Neural cell (in vitro differentiated cells): ENCODE results near the gene SEMA6A.

Source experiments
- EP300 ChIP-seq: fragments of 450-650 bp; conservative IDR thresholded peaks from 2 replicates; pipeline ENCODE4 v1.6.1; 2014; ENCODE audit warnings: antibody characterized with exemption, mild to moderate bottlenecking, moderate library complexity; ENCODE audit not compliant: poor library complexity, severe bottlenecking
- EZH2 ChIP-seq: fragments of 200-600, 300-800 bp; shearing (Covaris generic), sonication (generic); IDR thresholded peaks from 2 replicates; pipeline ENCODE4 v1.6.1; 2014; ENCODE audit warnings: antibody characterized with exemption, low read length, borderline replicate concordance, mild to moderate bottlenecking; ENCODE audit not compliant: insufficient read depth, poor library complexity, severe bottlenecking
- POLR2AphosphoS5 ChIP-seq: IDR thresholded peaks from 2 replicates; pipeline ENCODE4 v1.6.1; 2012
- RAD21 ChIP-seq: fragments of 450-650 bp; conservative IDR thresholded peaks from 2 replicates; pipeline ENCODE4 v1.6.1; 2014; ENCODE audit warnings: antibody characterized with exemption, mild to moderate bottlenecking, moderate library complexity
- TAF1 ChIP-seq: IDR thresholded peaks from 2 replicates; pipeline ENCODE4 v1.6.1; 2012; ENCODE audit warnings: low read depth
- TF ChIP-seq, protein P1 (sequence below): fragments of 450-650 bp; IDR thresholded peaks from 2 replicates; pipeline ENCODE4 v1.5.1; 2014; ENCODE audit warnings: antibody characterized with exemption, mild to moderate bottlenecking, moderate library complexity; ENCODE audit not compliant: poor library complexity, severe bottlenecking
- TF ChIP-seq, protein P2 (sequence below): IDR thresholded peaks from 2 replicates; pipeline ENCODE4 v1.6.1; 2012; ENCODE audit warnings: borderline replicate concordance

DNA sequence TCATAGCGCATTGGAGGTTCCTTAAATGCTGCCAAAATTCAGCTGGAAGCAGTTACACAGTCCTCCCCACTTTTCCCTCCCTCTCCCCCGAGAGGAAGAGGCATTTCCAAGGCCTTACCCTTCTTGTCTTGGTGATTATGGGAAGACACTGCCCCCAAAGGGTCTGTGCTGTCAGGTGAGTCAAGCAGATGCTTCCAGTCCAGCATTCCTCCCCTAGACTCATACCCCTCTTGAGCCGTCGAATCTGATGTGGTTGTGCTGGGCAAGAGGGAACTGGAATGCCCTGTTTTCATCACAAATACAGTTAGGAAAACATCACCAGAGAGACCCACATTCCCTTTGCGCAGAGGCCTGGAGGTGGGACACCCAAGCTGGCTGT lies 107.2 kb downstream of the SEMA6A start:
- TF ChIP-seq RAD21 = no peak
- TF ChIP-seq, protein P1, sequence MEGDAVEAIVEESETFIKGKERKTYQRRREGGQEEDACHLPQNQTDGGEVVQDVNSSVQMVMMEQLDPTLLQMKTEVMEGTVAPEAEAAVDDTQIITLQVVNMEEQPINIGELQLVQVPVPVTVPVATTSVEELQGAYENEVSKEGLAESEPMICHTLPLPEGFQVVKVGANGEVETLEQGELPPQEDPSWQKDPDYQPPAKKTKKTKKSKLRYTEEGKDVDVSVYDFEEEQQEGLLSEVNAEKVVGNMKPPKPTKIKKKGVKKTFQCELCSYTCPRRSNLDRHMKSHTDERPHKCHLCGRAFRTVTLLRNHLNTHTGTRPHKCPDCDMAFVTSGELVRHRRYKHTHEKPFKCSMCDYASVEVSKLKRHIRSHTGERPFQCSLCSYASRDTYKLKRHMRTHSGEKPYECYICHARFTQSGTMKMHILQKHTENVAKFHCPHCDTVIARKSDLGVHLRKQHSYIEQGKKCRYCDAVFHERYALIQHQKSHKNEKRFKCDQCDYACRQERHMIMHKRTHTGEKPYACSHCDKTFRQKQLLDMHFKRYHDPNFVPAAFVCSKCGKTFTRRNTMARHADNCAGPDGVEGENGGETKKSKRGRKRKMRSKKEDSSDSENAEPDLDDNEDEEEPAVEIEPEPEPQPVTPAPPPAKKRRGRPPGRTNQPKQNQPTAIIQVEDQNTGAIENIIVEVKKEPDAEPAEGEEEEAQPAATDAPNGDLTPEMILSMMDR = no peak
- TF ChIP-seq, protein P2, sequence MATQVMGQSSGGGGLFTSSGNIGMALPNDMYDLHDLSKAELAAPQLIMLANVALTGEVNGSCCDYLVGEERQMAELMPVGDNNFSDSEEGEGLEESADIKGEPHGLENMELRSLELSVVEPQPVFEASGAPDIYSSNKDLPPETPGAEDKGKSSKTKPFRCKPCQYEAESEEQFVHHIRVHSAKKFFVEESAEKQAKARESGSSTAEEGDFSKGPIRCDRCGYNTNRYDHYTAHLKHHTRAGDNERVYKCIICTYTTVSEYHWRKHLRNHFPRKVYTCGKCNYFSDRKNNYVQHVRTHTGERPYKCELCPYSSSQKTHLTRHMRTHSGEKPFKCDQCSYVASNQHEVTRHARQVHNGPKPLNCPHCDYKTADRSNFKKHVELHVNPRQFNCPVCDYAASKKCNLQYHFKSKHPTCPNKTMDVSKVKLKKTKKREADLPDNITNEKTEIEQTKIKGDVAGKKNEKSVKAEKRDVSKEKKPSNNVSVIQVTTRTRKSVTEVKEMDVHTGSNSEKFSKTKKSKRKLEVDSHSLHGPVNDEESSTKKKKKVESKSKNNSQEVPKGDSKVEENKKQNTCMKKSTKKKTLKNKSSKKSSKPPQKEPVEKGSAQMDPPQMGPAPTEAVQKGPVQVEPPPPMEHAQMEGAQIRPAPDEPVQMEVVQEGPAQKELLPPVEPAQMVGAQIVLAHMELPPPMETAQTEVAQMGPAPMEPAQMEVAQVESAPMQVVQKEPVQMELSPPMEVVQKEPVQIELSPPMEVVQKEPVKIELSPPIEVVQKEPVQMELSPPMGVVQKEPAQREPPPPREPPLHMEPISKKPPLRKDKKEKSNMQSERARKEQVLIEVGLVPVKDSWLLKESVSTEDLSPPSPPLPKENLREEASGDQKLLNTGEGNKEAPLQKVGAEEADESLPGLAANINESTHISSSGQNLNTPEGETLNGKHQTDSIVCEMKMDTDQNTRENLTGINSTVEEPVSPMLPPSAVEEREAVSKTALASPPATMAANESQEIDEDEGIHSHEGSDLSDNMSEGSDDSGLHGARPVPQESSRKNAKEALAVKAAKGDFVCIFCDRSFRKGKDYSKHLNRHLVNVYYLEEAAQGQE = no peak
- TF ChIP-seq TAF1 = no peak
- no peak for TF ChIP-seq EZH2
- TF ChIP-seq POLR2AphosphoS5 = no peak
- TF ChIP-seq EP300 = no peak
